Transverse colon (tissue), 4 donors: ENCODE results near the gene RARB.

Source experiments
- CTCF ChIP-seq, 5 experiments: fragments of 200-600 bp in 3 of 5; fragments of 450-650 bp in 2 of 5; sonication (generic) in 3 of 5; IDR thresholded peaks; 1 replicate in 2 of 5; 2 replicates in 3 of 5; pipeline ENCODE4 v1.5.1; 2016 to 2017; ENCODE audit warnings: antibody characterized with exemption in 5 of 5, inconsistent platforms in 3 of 5, mild to moderate bottlenecking in 2 of 5, moderate library complexity in 1 of 5
- POLR2A ChIP-seq: fragments of 450-650 bp; IDR thresholded peaks from one replicate; pipeline ENCODE4 v1.6.1; 2016; ENCODE audit warnings: antibody characterized with exemption, mild to moderate bottlenecking, moderate library complexity
- POLR2AphosphoS5 ChIP-seq, 3 donors: sonication (generic); formaldehyde crosslinking; IDR thresholded peaks; one replicate each; pipeline ENCODE4 v1.6.1; 2016; ENCODE audit warnings: antibody characterized with exemption in 3 of 3

- TF ChIP-seq CTCF (IDR thresholded peaks at IDR 0.05) (no peak), POLR2AphosphoS5 (IDR thresholded peaks at IDR 0.05) (no peak), POLR2A (no peak)
These were observed 103.9 kb downstream of the RARB start for GRCh38 chr3:25531971-25532370.
